ENCODE data around the gene FXYD6.

Gene FXYD6

DNA sequence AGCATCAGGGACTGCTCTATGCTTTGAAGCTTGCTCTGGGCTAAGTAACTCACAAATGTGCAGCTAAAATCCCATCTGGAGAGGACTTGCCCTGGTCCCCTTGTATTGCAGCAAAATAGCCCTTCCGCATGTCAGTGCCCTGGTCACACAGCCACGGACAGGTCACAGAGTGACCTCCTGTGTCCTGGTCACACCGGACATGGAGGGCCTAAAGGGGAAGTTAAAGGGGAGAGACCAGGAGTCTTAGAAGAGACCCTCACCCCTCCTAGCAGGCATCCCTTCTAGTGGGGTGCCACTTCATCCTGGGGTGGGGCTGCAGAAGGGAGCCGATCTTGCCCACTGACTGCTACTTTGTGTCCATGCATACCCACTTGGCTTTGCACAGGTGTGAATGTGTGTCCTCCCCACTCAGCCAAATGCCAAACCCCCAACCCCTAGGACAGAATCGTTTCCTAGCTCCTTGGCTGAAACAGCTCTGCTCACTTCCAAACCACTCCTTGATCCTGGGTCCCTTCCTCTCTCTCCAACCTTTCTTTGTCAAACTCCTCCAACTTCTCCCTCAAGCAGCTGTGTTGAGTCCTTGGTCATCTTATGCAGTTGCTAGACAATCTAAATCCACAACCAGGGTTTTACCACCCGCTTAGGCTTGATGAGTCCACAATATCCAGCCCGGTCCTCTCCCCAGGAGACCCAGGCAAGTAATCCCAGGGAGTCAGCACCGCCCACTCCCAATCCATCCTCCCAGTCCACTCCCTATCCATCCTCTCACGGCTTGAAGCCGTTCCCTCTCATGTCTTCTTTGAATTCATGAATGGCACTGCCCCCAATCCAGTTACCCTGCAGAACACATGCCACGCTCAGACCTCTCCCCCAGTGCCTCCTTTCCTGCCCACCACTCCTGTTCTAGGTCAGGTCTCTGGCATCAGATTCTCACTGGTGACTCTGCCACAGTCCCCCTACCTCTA lies 3.3 kb upstream of the FXYD6 start:
- no peak overlapping the region for H3K4me2 ChIP-seq (ENCODE audit: low read length)
- no peak overlapping the region for H3K9ac ChIP-seq (ENCODE audit: low read length)
- no peaks in the 10 kb centered on the region for H3K9me3 ChIP-seq (ENCODE audit: insufficient read depth, low read length)
- no peaks in the 10 kb centered on the region for H3K79me2 ChIP-seq (ENCODE audit: low read length)
- H3K4me3 ChIP-seq (ENCODE audit: low read length): no peak overlapping the region
- no peak overlapping the region for H2AFZ ChIP-seq (ENCODE audit: low read depth, low read length)
- H3K36me3 ChIP-seq (replicated peaks; ENCODE audit: low read depth, low read length): no peaks in the 10 kb centered on the region
- TF ChIP-seq, protein P1, sequence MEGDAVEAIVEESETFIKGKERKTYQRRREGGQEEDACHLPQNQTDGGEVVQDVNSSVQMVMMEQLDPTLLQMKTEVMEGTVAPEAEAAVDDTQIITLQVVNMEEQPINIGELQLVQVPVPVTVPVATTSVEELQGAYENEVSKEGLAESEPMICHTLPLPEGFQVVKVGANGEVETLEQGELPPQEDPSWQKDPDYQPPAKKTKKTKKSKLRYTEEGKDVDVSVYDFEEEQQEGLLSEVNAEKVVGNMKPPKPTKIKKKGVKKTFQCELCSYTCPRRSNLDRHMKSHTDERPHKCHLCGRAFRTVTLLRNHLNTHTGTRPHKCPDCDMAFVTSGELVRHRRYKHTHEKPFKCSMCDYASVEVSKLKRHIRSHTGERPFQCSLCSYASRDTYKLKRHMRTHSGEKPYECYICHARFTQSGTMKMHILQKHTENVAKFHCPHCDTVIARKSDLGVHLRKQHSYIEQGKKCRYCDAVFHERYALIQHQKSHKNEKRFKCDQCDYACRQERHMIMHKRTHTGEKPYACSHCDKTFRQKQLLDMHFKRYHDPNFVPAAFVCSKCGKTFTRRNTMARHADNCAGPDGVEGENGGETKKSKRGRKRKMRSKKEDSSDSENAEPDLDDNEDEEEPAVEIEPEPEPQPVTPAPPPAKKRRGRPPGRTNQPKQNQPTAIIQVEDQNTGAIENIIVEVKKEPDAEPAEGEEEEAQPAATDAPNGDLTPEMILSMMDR (IDR thresholded peaks at IDR 0.05; ENCODE audit: low read depth, low read length): no peak
- TF ChIP-seq EZH2phosphoT487 (IDR thresholded peaks at IDR 0.05; ENCODE audit: low read depth): no peak
- no peaks in the 10 kb centered on the region for H4K20me1 ChIP-seq (ENCODE audit: insufficient read depth, low read length)
- peaks cover 42% of the 10 kb centered on the region for H3K27me3 ChIP-seq (ENCODE audit: low read depth, low read length)
- H3K27ac ChIP-seq (ENCODE audit: low read length): no peak overlapping the region
- H3K4me1 ChIP-seq (ENCODE audit: low read length): peaks cover 10% of the 10 kb centered on the region

DNA sequence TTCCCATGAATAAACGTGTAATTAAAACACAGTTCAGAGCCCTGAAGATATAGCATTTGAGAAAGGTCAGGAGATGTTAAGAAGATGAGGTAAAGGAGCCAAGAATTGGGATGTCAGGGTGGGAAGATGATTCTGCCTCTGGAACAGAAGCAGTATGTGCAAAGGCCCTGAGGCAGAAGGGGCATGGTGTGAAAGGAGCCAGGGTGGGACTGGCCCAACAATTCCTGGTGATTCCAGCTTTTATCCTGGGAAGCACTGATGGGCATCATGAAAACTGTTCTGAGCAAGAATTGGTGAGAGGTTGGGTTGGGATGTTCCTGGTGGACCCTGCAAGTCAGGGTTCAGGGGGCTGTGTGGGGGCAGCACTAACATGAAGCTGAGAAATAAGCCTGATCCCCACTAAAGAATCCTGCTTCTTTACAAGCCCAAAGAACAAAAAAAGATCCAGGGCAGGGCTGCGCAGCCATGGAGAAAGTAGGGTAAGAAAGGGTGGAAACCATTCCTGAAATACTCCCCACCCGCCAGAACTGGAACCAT lies 2.5 kb upstream of the FXYD6 start:
- H3K4me1 ChIP-seq (ENCODE audit: low read length): peaks cover 10% of the 10 kb centered on the region
- H2AFZ ChIP-seq (ENCODE audit: low read depth, low read length): no peak overlapping the region
- no peaks in the 10 kb centered on the region for H3K9me3 ChIP-seq (ENCODE audit: insufficient read depth, low read length)
- H3K4me2 ChIP-seq (ENCODE audit: low read length): no peak overlapping the region
- H3K4me3 ChIP-seq (ENCODE audit: low read length): no peak overlapping the region
- TF ChIP-seq EZH2phosphoT487 (IDR thresholded peaks at IDR 0.05; ENCODE audit: low read depth): no peak
- TF ChIP-seq, protein P1 (IDR thresholded peaks at IDR 0.05; ENCODE audit: low read depth, low read length): no peak
- no peaks in the 10 kb centered on the region for H4K20me1 ChIP-seq (ENCODE audit: insufficient read depth, low read length)
- H3K27me3 ChIP-seq (ENCODE audit: low read depth, low read length): peaks cover 43% of the 10 kb centered on the region
- no peaks in the 10 kb centered on the region for H3K79me2 ChIP-seq (ENCODE audit: low read length)
- H3K36me3 ChIP-seq (replicated peaks; ENCODE audit: low read depth, low read length): no peaks in the 10 kb centered on the region
- H3K27ac ChIP-seq (ENCODE audit: low read length): no peak overlapping the region
- H3K9ac ChIP-seq (ENCODE audit: low read length): no peak overlapping the region

DNA sequence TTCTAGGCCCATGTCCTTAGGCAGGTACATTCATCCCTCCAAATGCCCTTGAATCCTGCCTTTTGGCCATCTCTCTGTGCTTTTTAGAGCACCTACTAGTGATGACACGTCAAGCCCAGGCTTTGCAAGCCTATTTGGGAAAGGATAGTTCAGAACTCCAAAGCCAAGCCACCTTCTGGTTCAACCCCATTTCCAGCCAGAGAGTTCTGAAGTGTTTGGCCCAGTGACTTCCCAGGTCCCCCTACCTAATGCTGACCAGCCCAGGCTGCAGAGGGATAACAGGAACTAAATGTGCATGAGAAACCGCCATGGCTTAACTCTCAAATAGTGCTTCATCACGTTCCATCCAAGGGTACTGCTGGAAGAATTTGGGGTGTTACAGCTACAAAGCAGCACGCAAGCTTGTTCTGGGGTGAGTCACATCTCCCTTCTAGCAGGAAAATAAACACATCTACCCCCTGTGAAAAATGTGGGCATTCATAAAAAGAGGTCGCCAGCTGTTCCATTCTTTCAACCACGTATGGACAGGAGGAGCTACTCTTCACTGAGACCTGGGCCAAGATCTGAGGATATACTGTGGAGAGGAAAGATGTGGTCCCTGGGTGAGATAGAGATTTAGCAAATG lies 2.0 kb upstream of the FXYD6 start:
- Histone ChIP-seq H3K4me3 (ENCODE audit: low read length) (no peak overlapping the region), H2AFZ (ENCODE audit: low read depth, low read length) (no peak overlapping the region), H3K4me2 (ENCODE audit: low read length) (no peak overlapping the region), H3K36me3 (replicated peaks; ENCODE audit: low read depth, low read length) (no peaks in the 10 kb centered on the region), H4K20me1 (ENCODE audit: insufficient read depth, low read length) (no peaks in the 10 kb centered on the region), H3K9me3 (ENCODE audit: insufficient read depth, low read length) (no peaks in the 10 kb centered on the region), H3K27me3 (ENCODE audit: low read depth, low read length) (peaks cover 43% of the 10 kb centered on the region), H3K9ac (ENCODE audit: low read length) (no peak overlapping the region), H3K27ac (ENCODE audit: low read length) (no peak overlapping the region), H3K79me2 (ENCODE audit: low read length) (no peaks in the 10 kb centered on the region), H3K4me1 (ENCODE audit: low read length) (peaks cover 10% of the 10 kb centered on the region)
- no peak for TF ChIP-seq EZH2phosphoT487 (IDR thresholded peaks at IDR 0.05; ENCODE audit: low read depth)
- TF ChIP-seq, protein P1 (IDR thresholded peaks at IDR 0.05; ENCODE audit: low read depth, low read length): no peak

Data from OCI-LY3 (cell line).